HG02943 (cell line): ENCODE measurements around the gene ARF6.
"Not testable (repeated sequence)": the region's sequence is repeated elsewhere in the genome, so short reads cannot be mapped to it uniquely, and the experiment has no call there.

ENCODE experiments used
- ATAC-seq: cut with Tn5 transposase; IDR thresholded peaks from one replicate; pipeline ENCODE4 v1.9.1; 2021; ENCODE audit warnings: mild to moderate bottlenecking, low read depth, moderate library complexity; ENCODE audit not compliant: unreplicated experiment

The ARF6 gene

GRCh38 chr14:49902679-49903246, 9.9 kb downstream of the ARF6 start:
- ATAC-seq = not testable (repeated sequence)

DNA sequence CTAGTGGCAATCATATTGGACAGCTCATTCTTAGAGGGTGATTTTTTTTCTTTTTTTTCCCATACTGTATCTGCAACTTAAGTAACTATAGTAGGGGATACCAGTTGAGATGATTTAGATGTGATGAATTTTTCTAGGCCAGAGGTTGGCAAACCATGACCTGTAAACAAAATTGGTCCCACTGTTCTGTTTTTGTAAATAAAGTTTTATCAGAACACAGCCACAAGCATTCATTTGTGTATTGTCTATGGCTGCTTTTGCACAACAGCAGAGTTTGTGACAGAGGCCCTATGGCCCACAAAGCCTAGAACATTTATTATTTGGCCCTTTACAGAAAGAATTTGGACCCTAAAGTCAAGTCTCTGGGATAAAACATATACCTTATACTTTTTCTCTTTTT, 11.4 kb downstream of the ARF6 start:
- no peak for ATAC-seq

GRCh38 chr14:49905989-49906388, 13.1 kb downstream of the ARF6 start:
- ATAC-seq = no peak

- no peak for ATAC-seq
Measured at GRCh38 chr14:49907186-49907585, 14.3 kb downstream of the ARF6 start.

- no peak for ATAC-seq
Measured at GRCh38 chr14:49908433-49908782, 15.5 kb downstream of the ARF6 start.

GRCh38 chr14:49909016-49909415, 16.1 kb downstream of the ARF6 start:
- ATAC-seq = no peak

DNA sequence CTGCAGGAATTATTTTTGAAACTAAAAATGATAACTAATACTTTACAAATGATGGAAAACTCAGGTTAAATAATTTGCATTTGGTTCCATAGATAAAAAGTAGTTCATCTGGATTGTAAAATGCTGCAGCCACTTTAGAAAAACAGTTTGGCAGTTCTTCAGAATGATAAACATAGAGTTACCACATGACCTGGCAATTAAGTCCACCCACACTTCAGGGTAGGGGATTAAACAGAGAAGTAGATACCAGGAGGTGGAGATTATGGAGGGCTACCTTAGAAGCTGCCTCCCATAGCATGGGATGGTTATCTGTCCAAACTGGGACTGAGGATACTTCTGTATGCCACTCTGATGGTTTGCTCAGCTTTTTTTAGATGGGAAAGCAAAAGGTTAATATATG, 22.2 kb downstream of the ARF6 start:
- no peak for ATAC-seq

DNA sequence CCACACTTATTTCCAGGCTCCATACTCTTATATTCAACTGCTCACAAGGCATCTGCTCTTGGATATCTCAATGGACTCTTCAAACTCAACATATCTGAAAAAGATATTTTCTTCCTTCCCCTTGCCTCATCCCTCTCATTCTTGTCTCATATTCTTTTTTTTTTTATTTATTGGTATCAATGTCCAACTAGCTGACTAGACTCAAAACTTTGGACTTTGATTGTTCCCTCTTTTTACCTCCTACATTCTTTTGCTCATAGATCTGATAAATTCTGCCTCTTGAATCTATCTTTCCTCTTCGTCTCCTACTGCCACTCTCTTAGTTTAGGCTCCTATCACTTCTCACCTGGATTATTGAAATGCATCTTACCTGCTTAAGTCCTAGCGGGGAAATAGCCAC, 25.8 kb downstream of the ARF6 start:
- no peak for ATAC-seq

- no peak for ATAC-seq
Measured at GRCh38 chr14:49919825-49920659, 27.2 kb downstream of the ARF6 start.

DNA sequence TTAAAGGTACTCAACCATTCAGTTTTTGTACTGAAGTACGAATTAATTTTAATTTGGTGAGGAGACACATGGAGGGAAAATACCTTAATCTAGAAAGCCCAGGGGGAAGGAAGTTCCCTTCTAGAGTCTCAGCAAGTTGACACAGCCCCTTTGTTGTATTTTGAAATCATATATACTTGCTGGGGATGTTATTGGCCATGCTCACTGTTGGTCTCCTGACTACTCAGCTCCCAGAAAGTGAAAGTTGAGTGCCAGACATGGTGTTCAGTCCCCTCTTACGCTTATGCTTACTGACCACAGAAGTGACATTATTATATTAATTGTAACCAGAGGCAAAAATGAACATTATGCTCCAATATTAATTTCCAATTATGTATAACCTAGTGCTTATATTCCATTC, 28.1 kb downstream of the ARF6 start:
- no peak for ATAC-seq

DNA sequence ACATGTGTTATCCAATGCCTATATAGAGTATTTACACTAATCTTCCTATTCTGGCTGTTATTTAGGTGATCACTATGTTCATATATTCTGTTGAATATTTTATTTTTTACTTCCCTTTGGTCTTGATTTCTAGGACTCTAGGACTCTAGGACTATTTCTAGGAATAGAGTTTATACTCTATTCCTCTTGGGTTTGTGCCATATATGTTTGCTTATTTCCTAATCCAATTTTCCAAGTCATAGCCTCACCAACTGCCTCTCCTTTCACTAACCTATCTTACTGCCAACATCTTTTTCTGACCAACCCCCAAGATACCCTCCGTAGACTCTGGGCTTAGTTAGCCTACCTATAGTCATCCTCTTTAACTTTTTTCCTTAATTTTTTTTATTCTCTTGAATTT, 28.5 kb downstream of the ARF6 start:
- no peak for ATAC-seq

- ATAC-seq = no peak
Measured at GRCh38 chr14:49923442-49923841, 30.6 kb downstream of the ARF6 start.

DNA sequence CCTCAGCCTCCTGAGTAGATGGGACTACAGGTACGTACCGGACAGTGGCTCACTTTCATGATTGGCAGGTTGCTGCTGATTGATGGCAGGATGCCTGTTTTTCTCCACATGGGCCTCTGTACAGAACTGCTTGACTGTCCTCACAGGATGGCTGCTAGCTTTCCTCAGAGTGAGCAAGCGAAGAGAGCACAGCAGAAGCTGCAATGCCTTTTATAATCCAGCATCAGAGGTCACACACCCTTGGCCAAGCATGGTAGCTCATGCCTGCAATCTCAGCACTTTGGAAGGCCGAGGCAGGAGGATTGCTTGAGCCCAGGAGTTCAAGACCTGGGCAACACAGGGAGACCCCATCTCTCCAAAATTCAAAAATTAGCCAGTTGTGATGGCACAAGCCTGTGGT, 31.0 kb downstream of the ARF6 start:
- ATAC-seq = no peak

- ATAC-seq = no peak
Measured at GRCh38 chr14:49924852-49925251, 32.0 kb downstream of the ARF6 start.

DNA sequence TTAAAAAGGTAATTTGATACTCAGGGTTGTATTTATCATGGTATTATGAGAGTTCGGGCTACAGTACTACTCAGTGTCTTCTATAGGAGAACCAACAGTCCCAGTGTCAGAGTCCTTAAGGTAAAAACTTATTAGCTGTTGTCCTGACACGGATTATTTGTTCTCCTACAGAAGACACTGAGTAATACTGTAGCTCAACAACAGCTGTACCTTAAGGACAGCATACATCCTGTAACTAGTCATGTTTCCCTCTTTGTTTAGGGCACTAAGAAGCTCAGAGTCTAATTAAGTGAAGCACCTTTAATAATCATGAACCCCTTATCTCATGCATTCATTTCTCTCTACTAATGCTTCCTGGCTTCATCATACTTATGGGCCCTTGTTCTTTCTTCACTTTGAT, 33.9 kb downstream of the ARF6 start:
- ATAC-seq = no peak

GRCh38 chr14:49928015-49928414, 35.1 kb downstream of the ARF6 start:
- ATAC-seq = no peak

GRCh38 chr14:49930720-49931119, 37.8 kb downstream of the ARF6 start:
- ATAC-seq = no peak

GRCh38 chr14:49931523-49931922, 38.6 kb downstream of the ARF6 start:
- ATAC-seq = no peak

DNA sequence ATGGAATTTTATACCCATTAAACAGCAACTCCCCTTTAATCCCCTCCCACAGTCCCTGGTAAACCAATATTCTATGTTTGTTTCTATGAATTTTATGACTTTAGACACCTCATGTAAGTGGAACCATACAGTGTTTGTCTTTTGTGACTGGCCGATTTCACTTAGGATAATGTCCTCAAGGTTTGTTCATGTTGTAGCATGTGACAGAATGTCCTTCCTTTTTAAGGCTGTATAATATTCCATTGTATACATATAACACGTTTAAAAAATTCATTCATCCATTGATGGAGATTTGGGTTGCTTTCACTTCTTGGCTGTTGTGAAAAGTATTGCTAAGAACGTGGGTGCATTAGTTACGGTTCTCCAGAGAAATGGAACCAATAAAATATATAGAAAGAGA, 40.2 kb downstream of the ARF6 start:
- no peak for ATAC-seq

DNA sequence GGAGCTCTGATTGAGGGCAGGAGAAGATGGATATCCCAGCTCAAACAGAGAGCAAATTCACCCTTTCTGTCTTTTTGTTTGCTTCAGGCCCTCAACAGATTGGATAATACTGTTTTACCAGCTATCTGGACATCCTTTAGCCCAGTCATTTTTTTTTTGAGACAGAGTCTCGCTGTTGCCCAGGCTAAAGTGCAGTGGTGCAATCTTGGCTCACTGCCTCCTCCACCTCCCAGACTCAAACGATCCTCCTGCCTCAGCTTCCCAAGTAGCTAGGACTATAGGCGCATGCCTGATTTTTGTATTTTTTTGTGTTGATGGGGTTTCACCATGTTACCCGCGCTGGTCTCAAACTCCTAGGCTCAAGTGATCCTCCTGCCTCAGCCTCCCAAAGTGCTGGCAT, 40.8 kb downstream of the ARF6 start:
- ATAC-seq = no peak

GRCh38 chr14:49934646-49935045, 41.8 kb downstream of the ARF6 start:
- no peak for ATAC-seq

GRCh38 chr14:49935526-49935925, 42.6 kb downstream of the ARF6 start:
- ATAC-seq = no peak
